ENCODE data around the gene SLC24A3.

SLC24A3 gene

DNA sequence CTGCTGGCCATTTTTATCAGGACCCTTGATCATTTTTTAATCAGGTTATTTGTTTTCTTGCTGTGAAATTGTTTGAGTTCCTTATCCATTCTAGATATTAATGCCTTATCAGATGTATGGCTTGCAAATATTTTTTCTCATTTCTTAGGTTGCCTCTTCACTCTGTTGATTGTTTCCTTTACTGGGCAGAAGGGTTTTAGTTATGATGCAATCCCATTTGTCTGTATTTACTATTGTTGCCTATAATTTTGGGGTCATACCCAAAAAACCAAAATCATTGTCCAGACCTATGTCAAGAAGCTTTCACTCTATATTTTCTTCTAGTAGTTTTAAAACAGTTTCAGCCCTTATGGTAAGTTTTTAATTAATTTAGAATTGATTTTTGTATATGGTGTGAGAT is 172.5 kb downstream of the SLC24A3 start:
- DNase-seq (ENCODE audit: low read depth in 2 of 2), result no peak

DNA sequence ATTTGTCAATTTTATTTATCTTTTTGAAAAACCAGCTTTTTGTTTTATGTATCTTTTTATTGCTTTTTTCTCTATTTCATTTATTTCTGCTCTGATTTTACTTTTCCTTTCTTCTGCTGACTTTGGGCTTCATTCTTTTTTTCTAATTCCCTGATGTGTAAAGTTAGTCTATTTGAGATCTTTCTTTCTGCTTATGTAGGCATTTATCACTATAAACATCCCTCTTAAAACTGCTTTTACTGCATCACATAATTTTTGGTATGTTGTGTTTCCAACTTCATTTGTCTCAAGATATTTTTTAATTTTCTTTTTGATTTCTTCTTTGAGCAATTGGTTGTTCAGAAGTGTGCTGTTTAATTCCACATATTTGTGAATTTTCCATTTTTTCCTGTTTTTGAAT is 174.8 kb downstream of the SLC24A3 start:
- no peak for DNase-seq (ENCODE audit: low read depth in 2 of 2)

DNA sequence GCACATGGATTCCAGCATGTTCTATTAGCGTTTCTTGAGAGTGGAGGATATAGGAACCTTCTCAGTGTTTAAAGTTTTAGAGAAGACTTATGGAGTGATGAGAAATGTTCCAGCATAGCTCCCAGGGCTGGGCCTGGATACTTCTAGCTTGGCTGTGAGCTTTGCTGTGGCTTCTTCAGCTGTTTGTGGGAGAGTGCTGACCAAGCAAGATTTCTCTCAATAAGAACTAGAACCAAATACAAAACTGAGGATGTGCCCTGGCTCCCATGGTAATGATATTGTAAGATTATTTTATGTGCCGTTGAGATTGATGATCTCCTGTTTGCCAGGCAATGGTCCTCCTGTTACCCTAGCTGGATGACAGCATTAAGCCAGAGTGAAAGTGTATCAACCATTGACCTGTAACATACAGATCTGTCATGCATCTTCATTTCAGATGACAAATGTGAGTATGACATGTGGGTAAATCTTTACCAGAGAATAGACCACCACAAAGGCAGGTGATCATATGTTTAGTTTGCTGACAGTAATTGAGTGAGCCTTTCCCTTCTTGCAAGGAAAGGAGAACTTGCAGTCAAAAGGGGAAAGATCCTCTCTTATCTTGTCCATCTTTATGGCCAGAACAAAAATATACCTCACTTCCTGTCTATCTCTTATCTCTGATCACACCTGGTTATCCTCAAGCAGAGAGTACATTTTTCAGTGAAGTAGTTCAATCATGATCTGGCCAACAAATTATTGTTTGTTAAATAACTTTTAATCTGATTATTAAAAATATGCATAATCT is 180.1 kb downstream of the SLC24A3 start:
- no peak for DNase-seq (ENCODE audit: low read depth in 2 of 2)

DNA sequence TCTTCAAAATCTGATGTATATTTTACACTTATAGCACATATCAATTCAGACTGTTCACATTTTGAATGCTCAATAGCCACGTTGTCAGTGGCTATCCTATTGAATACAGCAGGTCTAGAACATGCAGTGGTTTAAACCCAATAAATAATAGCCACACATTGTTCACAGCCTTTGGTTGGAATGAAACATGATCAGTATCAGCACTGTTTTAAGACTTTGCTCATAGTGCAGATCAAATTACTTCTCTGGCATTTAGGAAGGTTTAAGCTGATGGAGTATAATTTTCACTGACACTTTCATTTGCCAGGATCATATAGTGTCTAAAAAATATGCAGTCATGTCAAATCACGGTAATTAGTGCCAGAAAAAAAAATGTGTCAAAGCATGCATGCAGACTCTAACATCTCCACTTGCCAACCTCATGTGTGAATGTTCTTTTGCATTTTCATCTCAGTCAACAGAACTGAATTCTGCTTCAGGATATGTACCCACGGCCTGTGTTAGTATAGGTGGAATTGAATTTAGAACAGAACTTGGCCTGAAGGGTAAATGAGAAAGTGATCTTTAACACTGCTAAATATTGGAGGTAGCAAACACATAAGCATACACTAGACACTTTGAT is 184.1 kb downstream of the SLC24A3 start:
- DNase-seq (ENCODE audit: low read depth in 2 of 2), result no peak

DNA sequence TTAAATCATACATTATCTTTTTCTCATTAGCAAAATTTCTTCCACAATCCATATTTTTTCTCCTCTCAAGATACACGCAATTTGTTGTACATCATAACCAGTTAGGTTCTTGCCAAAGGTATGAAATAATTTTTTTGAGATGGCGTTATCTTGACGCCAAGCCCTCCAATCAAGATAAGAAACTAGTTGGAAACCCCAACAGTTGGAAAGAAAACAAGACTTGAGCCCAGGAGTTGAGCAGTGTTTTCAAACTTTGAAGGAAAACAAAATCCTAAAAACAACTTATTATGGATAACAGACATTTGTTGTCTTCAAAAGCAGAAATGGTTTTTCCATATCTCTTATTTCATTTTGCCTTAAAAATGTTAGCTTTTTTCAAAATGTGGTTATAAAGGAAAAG is 184.8 kb downstream of the SLC24A3 start:
- no peak for DNase-seq (ENCODE audit: low read depth in 2 of 2)

DNA sequence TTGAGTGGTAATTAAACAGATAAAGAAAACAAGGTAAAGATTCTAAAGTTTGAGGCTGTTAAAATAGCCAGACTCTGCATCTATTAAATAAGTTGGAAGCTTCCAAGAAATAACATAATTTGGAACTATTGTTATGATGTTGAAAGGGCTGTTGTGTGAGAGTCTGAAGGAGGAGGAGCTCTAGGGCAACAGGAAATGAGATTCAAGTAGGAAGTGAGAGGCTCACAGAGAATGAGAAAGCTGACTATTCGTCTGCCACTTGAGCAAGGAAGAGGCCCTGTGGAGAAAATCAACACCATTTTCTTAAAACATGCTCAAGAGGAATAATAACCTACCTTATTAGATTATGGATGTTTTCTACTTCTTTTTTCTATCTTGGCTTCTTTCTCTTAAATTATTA is 185.2 kb downstream of the SLC24A3 start:
- no peak for DNase-seq (ENCODE audit: low read depth in 2 of 2)

DNA sequence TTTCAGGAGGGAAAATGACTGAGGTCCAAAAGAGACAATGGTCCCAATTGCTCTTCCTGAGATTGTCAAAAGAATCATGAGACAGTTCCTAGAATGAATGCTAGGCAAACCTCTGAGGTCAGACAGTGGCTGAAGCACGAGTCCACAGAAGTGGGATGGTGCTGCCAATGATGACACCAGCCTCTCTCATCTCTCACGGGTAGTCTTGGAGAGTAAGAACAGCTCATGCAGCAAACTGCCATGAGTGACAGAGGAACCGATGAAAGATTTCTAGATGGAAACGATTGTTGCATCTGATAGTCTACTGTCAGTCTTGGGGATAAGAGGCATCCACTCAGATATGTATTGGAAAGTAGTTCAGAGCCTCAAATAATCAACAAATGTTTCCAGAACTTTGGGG is 188.7 kb downstream of the SLC24A3 start:
- no peak for DNase-seq (ENCODE audit: low read depth in 2 of 2)

DNA sequence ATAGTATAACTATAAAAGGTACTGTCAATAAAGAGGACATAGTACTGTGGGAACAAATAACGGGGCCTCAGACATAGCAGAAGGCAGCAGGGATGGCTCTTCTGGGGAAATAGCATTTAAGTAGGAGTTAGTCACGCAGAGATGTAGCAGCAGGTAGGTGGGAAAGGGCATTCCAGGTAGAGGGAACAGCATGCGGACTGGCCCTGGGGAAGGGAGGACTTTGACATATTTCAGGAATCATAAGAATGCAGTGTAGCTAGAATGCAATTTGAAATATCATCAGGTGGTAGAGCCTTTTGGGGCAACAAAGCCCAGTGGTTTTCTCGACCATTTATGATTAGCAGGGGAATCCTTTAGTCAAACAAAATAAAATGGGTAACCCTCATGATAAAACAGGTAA is 191.1 kb downstream of the SLC24A3 start:
- no peak for DNase-seq (ENCODE audit: low read depth in 2 of 2)

DNA sequence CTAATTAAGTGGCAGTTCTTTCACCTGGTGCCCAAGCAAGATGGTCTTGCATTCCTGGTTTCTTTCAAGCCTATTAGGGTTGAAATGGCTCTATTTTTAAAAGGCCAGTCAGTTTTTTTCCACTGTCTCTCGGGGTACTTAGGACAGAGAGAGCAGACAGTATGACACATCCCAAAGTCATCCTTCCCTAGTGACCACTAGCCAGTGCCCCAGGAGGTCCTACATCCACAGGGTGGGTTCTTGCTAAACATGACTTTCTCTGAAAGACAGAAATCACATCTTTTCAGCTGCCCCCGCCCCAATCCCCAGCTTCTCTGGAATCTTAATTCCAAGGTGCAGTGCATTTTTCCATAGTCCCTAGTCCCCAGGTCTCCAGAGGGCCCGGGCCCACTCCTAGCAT is 192.4 kb downstream of the SLC24A3 start:
- DNase-seq (ENCODE audit: low read depth in 2 of 2), result no peak

DNA sequence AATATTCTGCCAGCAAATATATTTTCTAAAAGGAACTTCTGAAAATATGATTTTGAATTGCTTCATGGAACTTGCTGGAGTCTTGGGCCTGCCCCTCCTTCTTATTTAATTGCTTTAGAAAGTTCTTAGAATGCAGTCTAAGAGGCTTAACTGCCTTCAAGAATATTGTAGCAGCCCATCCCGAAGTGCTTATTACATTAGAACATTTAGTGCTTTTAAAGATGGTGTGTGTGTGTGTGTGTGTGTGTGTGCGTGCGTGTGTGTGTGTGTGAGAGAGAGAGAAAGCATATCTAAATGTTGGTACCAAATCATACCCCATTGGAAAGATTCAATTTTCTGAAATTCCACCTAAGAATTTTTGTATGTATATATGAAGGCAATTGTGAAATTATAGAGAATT is 193.5 kb downstream of the SLC24A3 start:
- DNase-seq (ENCODE audit: low read depth in 2 of 2), result no peak

DNA sequence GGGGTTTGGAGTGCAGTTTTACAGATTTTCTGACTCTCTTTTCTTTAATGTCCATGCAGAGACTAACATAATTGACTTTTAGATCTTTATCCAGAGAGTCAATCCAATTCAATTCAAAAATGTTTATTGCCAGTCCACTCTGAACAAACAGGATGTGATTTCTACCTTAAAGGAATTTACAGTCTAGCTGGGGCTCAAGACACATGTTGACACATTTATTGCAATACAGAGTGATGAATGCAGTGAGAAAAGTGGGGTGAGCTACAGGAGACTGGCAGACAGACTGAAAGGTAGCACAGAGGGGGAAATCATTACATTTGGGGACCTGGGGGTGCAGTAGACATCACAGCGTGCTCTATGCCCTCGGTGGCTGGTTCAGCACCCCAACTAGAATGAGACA is 193.9 kb downstream of the SLC24A3 start:
- no peak for DNase-seq (ENCODE audit: low read depth in 2 of 2)

DNA sequence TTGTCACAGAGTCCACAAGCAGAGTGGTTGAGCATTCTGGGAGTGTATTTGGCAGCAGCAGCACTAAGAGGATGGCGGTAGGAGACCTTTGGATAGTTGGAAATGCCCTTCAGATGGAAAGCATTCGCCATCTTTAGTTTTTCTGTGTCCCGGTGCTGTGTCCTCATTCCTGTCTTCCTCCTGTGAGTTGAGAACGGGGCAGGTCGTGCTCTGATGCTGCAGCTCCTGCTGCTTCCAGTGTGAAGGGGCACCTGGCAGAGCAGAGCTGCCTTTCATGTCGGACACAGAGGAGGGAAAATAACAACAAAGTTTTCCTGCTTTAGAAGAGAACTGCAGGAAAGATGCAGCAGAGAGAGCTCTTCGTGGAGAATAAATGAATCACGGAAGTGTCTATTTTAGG is 194.8 kb downstream of the SLC24A3 start:
- DNase-seq (ENCODE audit: low read depth in 2 of 2), result no peak

DNA sequence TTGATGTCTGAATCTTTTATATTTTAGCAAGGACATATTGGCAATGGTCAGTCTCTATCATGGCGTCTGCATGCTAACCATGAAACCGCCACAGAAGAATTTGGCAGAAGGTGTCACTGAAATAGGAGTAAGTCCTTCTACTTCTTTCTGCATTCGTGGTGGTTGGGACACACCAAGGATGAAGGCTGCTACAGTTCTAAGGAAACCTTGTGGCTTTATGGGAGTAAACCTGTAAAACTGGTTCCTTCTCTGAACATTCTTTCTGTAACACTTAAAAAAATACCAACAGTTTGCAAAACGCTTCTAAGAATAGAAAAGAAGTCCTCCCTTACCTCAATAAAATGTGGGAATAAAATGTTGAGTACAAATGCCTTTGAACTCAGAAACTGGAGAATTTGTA is 195.3 kb downstream of the SLC24A3 start:
- DNase-seq (ENCODE audit: low read depth in 2 of 2), result no peak

DNA sequence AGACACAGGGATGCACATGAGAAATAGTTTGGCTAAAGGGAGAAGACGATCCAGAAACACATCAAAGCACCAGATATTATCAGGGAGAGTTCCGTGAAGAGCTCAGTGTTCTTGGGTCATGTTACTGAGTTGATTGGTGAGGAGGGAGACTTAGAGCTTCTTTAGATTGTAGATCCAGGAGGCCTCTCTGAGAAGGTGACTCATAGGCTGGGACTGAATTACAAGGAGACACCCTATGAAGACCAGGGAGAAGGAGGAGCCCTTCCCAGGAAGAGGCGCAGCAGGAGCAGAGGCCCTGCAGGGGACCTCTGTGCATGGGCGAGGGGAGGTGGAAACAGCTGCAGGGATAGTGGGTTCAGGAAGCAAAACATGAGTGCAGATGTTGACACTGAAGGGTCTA is 196.5 kb downstream of the SLC24A3 start:
- DNase-seq (ENCODE audit: low read depth in 2 of 2), result no peak

DNA sequence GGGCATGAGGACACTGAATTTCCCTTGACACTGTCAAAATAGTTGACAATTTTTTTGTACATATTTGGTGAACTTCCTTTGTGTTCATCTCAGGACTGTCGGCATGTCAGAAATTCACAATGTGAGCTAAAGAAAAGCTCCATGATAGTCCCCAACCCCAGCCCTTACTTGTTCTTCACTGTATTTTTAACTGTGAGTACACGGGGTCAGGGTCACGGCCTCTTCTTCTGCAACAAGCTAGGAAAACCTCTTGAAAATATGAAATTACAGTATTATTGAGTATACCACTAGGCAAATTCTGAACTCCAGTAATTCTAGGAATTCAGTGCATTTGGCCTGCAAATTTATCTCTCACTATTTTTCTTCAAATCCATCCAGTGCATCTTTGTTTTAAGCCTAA is 199.4 kb downstream of the SLC24A3 start:
- DNase-seq (ENCODE audit: low read depth in 2 of 2), result no peak

DNA sequence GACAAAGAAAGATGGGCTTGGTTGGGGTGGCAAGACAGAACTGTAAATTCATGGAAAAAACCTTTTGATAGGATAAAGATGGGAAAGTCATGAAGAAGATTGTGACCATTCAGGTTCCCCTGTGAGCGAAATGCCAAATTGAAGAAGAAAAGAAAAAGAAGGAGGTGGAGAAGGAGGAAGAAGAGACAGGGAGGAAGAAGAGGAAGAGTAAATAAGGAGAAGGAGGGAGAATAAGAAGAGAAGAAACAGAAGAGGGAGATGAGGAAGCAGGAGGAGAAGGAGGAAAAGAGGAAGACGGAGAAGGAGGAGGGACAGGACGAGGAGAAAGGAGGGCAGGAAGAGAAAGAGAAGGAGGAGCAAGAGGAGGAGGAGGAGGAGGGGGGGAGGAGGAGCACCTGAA is 199.8 kb downstream of the SLC24A3 start:
- no peak for DNase-seq (ENCODE audit: low read depth in 2 of 2)

DNA sequence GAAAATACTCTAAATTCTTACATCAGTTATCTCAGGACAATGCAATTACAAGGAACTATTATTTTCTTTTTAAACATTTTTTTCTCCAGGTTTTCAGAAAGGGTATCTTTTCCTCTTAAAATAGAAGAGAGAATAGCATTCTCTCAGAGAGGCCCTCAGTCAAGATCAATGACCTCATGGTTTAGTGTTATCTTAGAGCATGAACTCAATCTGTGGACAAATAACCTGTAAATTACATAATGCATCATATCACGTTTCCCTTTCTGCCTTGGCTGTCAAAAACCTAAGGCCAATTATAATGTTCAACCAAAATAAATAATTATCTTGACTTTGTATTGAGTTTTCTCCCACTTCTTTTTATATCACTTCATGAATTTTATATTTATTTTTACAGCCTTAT is 202.2 kb downstream of the SLC24A3 start:
- DNase-seq (ENCODE audit: low read depth in 2 of 2), result no peak

DNA sequence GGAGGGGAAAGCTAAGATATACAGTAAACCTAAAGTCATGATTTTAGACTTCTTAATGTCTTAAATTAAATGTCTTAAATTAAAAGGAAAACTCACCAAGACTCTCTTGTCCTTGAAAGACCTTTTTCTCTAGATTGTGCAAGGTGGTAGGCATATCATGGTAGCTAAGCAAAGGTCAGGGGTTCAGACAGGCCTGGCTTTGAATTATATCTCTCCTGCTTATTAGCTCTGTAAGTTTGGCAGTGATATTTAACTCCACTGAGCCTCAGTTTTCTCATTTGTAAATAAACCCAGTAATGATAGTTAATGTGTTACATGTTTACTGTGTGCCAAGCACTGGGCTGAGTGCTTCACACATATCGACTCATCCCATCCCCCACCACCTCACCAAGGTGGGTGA is 203.3 kb downstream of the SLC24A3 start:
- no peak for DNase-seq (ENCODE audit: low read depth in 2 of 2)

DNA sequence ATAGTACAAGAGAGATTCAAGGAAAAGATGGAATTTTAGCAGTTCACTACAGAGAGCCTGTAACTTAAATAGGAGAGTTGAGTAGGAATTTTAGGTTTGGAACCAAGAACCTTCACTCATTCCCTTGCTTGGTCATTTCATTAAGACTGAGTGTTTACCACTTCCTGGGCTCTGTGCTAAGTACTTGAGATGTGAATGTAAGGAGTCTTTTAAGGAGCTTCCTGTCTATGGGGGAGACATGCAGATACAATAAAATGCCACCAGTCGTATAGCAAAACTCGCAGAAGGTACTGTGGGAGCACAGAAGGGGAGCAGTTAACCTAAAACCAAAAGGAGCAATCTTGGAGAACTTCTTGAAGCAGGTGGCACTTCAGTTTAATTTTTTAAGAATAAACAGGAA is 204.2 kb downstream of the SLC24A3 start:
- no peak for DNase-seq (ENCODE audit: low read depth in 2 of 2)

DNA sequence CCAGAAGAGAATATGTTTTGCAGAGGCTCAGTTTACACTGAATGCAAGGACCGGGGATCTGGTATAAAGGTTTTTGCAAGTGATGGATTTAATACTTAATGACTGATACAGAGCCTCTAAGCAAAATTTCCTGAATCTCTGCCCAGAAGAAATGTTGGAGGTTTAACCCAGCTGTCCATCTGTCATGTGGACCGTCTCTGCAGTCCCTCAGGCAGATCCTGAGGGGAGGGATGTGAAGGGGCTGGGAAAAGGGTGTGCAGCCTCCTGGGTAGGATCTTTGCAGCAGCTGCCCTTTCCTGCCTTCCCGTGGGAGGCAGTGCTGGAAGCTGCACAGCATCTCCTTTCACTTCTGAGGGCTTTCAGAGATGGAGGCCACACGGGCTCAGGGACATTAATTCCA is 207.0 kb downstream of the SLC24A3 start:
- no peak for DNase-seq (ENCODE audit: low read depth in 2 of 2)

DNA sequence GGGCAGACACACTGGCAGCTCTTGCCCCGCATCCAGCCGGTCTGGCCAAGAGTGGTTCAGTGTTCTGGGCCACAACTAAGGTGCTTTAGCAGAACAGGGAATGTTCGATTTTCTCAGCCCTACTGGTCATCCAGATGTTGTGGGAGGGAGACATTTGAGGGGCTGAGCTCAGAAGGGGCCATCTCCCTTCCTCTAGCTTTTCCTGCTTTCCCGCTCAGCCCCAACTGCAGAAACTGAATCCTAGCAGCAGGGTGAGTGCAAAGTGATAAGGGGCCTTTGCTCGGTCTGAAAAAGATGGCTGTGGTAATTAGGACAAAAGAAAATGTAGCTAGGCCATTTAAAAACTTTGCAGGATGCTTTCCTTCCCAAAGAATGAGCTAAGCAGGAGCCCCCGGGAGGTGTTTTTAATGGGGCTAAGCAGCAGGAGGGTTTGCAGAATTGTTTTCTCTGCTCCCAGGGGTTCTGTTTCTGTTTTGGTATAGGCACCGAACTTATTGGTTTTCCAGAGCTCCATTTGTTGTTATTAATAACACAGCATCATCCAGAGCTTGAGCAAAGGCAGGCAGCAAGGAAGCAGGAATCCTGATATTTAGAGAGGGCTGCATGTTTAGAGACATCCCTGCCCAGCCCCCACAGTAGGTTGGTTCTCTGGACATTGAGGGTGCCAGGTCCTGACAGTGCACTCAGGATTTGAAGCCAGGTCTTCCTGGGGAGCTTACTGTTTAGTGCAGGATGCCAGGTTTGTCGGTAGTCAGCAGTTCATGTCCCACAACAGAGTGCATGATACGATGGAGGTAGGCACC is 210.9 kb downstream of the SLC24A3 start:
- DNase-seq (ENCODE audit: low read depth in 2 of 2), result no peak

DNA sequence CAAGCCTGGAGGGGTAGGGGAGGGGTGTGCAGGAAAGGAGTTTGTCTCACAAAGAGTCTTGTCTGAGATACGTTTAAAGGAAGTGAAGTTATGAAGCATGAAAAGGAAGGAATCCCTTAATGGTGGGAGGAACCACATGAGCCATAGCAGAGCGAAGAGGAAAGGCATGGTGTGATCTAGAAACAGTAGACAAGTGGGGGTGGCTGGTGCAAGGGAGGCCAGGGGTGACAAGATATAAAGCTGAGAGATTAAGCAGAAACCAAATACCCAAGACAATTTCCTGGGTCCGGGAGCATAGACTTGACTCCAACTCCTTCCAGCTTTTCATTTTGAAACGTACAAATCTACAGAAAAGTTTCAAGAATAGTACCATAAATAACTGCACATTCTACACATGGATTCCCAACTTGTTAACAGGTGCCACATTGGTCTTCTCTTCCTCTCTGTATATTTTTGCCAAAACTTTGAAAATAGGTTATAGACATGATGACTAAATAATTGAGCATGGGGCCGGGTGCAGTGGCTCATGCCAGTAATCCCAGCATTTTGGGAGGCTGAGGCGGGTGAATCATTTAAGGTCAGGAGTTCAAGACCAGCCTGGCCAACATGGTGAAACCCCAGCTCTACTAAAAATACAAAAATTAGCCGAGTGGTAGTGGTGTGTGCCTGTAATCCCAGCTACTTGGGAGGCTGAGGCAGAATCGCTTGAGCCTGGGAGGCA is 211.6 kb downstream of the SLC24A3 start:
- DNase-seq (ENCODE audit: low read depth in 2 of 2), result no peak

All from stimulated activated CD4-positive, alpha-beta T cell treated with anti-CD3 and anti-CD28 coated beads, Interleukin-1b, Interleukin-23, amount 100 ng/mL, for 4 hours (primary cell).